Lower leg skin (tissue), 4 donors: ENCODE results near the gene BPIFB6. TPM values are rescaled to one million over a fixed set of nuclear protein-coding genes. Genes with fewer than 3 reads are reported as not detected.

Experiments
- DNase-seq, 2 donors: peaks; one replicate each; pipeline ENCODE4 v3.0.0-alpha.2; 2019; ENCODE audit warnings: low spot score in 2 of 2
- H3K4me3 ChIP-seq: fragments of 200-600 bp; sonication (generic); 2 replicates; pipeline ENCODE4 v1.5.1; 2017; ENCODE audit warnings: mild to moderate bottlenecking, low read depth; ENCODE audit not compliant: poor library complexity, severe bottlenecking
- CTCF ChIP-seq, 3 donors: fragments of 450-650 bp; IDR thresholded peaks; one replicate each; pipeline ENCODE4 v1.5.1; 2016; ENCODE audit warnings: antibody characterized with exemption in 3 of 3, mild to moderate bottlenecking in 3 of 3, moderate library complexity in 2 of 3
- POLR2A ChIP-seq, 2 donors: fragments of 450-650 bp; IDR thresholded peaks; one replicate each; pipeline ENCODE4 v1.6.1; 2016 to 2017; ENCODE audit warnings: antibody characterized with exemption in 2 of 2, mild to moderate bottlenecking in 1 of 2, moderate library complexity in 1 of 2
- WGBS, 2 donors: methylation state at CpG; one replicate each; pipeline ENCODE4 v1.1.5; 2018; 5-methylcytosine and 5-hydroxymethylcytosine counted together
- intact Hi-C: fragments of 100-400 bp; cut with DNase I; formaldehyde crosslinking; loops from one replicate; pipeline ENCODE4 v1.15.0; 2023; ENCODE audit warnings: low total_unique reads
- total RNA-seq, 4 donors: library from RNA; depleted of rRNA; stranded (reverse); fragments of >200 nt; gene quantifications; one replicate each; pipeline ENCODE4 v1.1.0, GENCODE V29; 2016

The BPIFB6 gene
- total RNA-seq, 4 donors from 2014 or later: not detected

GRCh38 chr20:33082546-33082945 is 51.1 kb downstream of the BPIFB6 start:
- no peak for TF ChIP-seq CTCF (IDR thresholded peaks at IDR 0.05)
- intact Hi-C loops: no loop called here
- 35 to 39% methylated on average over 6 of the region's 6 CpGs for WGBS, 2 donors
- DNase-seq: no peak
- H3K4me3 ChIP-seq: no peak overlapping the region

GRCh38 chr20:33083544-33084340 is 52.3 kb downstream of the BPIFB6 start:
- TF ChIP-seq POLR2A (IDR thresholded peaks at IDR 0.05) (no peak), CTCF (IDR thresholded peaks at IDR 0.05) (no peak)
- DNase-seq: no peak
- no peak overlapping the region for H3K4me3 ChIP-seq
- WGBS, 2 donors: 91 to 92% methylated on average over 20 of the region's 20 CpGs
- intact Hi-C loops: no loop called here

- 86 to 87% methylated on average over 15 of the region's 15 CpGs for WGBS, 2 donors
- DNase-seq: no peak
- TF ChIP-seq CTCF (IDR thresholded peaks at IDR 0.05) (no peak), POLR2A (IDR thresholded peaks at IDR 0.05) (no peak)
- intact Hi-C loops: no loop called here
- H3K4me3 ChIP-seq: no peak overlapping the region
Measured at GRCh38 chr20:33084722-33085121, 53.3 kb downstream of the BPIFB6 start.

GRCh38 chr20:33086052-33086722 is 54.7 kb downstream of the BPIFB6 start:
- 72 to 76% methylated on average over 9 to 13 of the region's 14 CpGs for WGBS, 2 donors
- H3K4me3 ChIP-seq: no peak overlapping the region
- intact Hi-C loops: no loop called here
- TF ChIP-seq CTCF (IDR thresholded peaks at IDR 0.05) (no peak), POLR2A (IDR thresholded peaks at IDR 0.05) (no peak)
- DNase-seq: no peak

- no peak overlapping the region for H3K4me3 ChIP-seq
- 60 to 71% methylated on average over 3 of the region's 3 CpGs for WGBS, 2 donors
- no peak for TF ChIP-seq POLR2A (IDR thresholded peaks at IDR 0.05)
- TF ChIP-seq CTCF (IDR thresholded peaks at IDR 0.05): no peak
- no peak for DNase-seq
- intact Hi-C loops: no loop called here
Measured at GRCh38 chr20:33091147-33091546, 59.7 kb downstream of the BPIFB6 start.
